Esophagus muscularis mucosa (tissue), 4 donors: Measurements from ENCODE around the gene NUDT3. TPM values are rescaled to one million over a fixed set of nuclear protein-coding genes. Genes with fewer than 3 reads are reported as not detected.

Experiments
- DNase-seq: peaks from one replicate; pipeline ENCODE4 v3.0.0-alpha.2; 2017; ENCODE audit errors: extremely low spot score
- H3K27ac ChIP-seq, 4 donors: fragments of 200-600 bp; sonication (generic); replicated peaks in 1 of 4; 1 replicate in 3 of 4; 2 replicates in 1 of 4; pipeline ENCODE4 v1.5.1; 2016 to 2019; ENCODE audit warnings: mild to moderate bottlenecking in 1 of 4
- H3K27me3 ChIP-seq, 4 donors: fragments of 200-600 bp; sonication (generic); one replicate each; pipeline versions ENCODE4 v1.5.1 to v1.6.0; 2016 to 2019
- H3K36me3 ChIP-seq, 4 donors: fragments of 200-600 bp; sonication (generic); one replicate each; pipeline ENCODE4 v1.5.1; 2016 to 2019
- H3K4me1 ChIP-seq, 4 donors: fragments of 200-600 bp; sonication (generic); one replicate each; pipeline ENCODE4 v1.5.1; 2016 to 2019
- H3K4me3 ChIP-seq, 4 donors: fragments of 200-600 bp; sonication (generic); 1 replicate in 2 of 4; 2 replicates in 2 of 4; pipeline ENCODE4 v1.5.1; 2016 to 2019; ENCODE audit warnings: mild to moderate bottlenecking in 4 of 4, moderate library complexity in 1 of 4
- H3K9me3 ChIP-seq, 4 donors: fragments of 200-600 bp; sonication (generic); 1 replicate in 3 of 4; 2 replicates in 1 of 4; pipeline ENCODE4 v1.5.1; 2016 to 2019
- EP300 ChIP-seq: sonication (generic); formaldehyde crosslinking; IDR thresholded peaks from one replicate; pipeline ENCODE4 v1.6.1; 2017; ENCODE audit warnings: antibody characterized with exemption
- POLR2A ChIP-seq: fragments of 450-650 bp; IDR thresholded peaks from one replicate; pipeline ENCODE4 v1.6.1; 2017; ENCODE audit warnings: antibody characterized with exemption, moderate library complexity, mild to moderate bottlenecking, low read depth
- POLR2AphosphoS5 ChIP-seq, 2 donors: sonication (generic); formaldehyde crosslinking; IDR thresholded peaks; one replicate each; pipeline ENCODE4 v1.6.1; 2017; ENCODE audit warnings: antibody characterized with exemption in 2 of 2
- WGBS: methylation state at CpG from one replicate; pipeline ENCODE4 v1.1.5; 2018; 5-methylcytosine and 5-hydroxymethylcytosine counted together
- intact Hi-C: fragments of 100-400 bp; cut with DNase I; formaldehyde crosslinking; loops from one replicate; pipeline ENCODE4 v1.15.1; 2023
- total RNA-seq, 4 donors: library from RNA; depleted of rRNA; stranded (reverse); fragments of >200 nt; gene quantifications; one replicate each; pipeline versions ENCODE4 v1.1.0 to v1.2.1, GENCODE V29; 2016
- TF ChIP-seq, protein P1 (sequence below), 3 experiments: fragments of 200-600 bp in 2 of 3; fragments of 450-650 bp in 1 of 3; sonication (generic) in 2 of 3; IDR thresholded peaks; one replicate each; pipeline ENCODE4 v1.5.1; 2017 to 2019; ENCODE audit warnings: antibody characterized with exemption in 3 of 3, mild to moderate bottlenecking in 2 of 3, moderate library complexity in 1 of 3

Gene NUDT3
- total RNA-seq, 4 donors from 2014 or later = 37.1 to 57.2 (median 47.4) TPM

DNA sequence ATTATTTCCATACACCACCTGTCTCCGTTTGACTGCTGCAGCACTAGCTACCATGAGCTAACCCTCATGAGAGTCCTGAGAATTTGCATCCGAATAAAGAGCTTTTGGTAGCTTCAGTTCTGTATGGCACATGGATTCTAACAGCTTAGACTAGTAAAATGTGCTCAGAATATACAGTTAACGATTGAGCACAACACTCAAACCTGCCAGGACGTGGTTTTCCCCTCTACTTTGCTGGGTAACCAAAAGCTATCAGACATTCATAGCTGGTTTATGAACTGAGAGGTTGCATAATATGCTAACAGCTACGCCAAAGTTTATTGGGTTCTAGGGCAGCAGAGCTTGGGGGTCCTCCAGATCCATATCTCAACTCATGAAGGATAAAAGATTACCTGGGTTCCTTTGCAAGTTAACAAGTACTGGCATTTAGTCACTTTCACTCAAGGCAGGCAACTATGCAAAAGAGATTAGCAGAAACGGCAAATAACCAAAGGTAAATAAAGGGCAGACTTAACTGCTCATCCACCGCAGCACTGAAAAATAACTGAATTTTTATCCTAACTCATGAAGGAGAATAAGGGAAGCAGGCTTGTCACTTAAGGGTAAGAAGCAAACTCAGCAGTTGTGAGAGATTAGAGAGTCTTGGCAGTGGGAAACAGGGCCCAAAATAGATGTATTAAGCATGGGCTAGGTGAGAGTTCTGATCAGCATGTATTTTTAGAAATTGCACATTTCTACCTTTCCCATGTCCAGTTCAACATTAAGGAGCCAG lies 29.4 kb downstream of the NUDT3 start:
- DNase-seq = no peak
- intact Hi-C loops = no loop called here
- peaks cover 22 to 57% (median 40%) of the 10 kb centered on the region in 4 donors for H3K4me1 ChIP-seq
- TF ChIP-seq EP300 (no peak), POLR2AphosphoS5 (IDR thresholded peaks at IDR 0.05) (no peak), POLR2A (no peak)
- TF ChIP-seq, protein P1, sequence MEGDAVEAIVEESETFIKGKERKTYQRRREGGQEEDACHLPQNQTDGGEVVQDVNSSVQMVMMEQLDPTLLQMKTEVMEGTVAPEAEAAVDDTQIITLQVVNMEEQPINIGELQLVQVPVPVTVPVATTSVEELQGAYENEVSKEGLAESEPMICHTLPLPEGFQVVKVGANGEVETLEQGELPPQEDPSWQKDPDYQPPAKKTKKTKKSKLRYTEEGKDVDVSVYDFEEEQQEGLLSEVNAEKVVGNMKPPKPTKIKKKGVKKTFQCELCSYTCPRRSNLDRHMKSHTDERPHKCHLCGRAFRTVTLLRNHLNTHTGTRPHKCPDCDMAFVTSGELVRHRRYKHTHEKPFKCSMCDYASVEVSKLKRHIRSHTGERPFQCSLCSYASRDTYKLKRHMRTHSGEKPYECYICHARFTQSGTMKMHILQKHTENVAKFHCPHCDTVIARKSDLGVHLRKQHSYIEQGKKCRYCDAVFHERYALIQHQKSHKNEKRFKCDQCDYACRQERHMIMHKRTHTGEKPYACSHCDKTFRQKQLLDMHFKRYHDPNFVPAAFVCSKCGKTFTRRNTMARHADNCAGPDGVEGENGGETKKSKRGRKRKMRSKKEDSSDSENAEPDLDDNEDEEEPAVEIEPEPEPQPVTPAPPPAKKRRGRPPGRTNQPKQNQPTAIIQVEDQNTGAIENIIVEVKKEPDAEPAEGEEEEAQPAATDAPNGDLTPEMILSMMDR (IDR thresholded peaks at IDR 0.05) = no peak
- WGBS = 63% methylated on average over 5 of the region's 7 CpGs
- no peak overlapping the region for H3K4me3 ChIP-seq
- H3K36me3 ChIP-seq = no peaks in the 10 kb centered on the region
- no peaks in the 10 kb centered on the region for H3K9me3 ChIP-seq
- no peak overlapping the region for H3K27ac ChIP-seq
- H3K27me3 ChIP-seq = no peaks in the 10 kb centered on the region

DNA sequence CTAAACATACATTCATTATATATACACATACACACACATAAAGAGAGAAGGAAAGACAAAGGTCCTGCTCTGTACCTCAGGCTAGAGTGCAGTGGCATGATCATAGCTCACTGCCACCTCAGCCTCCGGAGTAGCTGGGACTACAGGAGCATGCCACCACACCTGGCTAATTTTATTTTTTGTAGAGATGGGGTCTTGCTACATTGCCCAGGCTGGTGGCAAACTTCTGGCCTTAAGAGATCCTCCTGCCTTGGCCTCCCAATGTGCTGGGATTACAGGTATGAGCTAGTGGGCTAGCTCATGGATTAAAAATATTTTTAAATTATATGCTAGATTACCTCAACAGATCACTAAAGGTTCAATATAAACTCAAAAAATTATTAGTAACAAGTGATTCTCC lies 30.3 kb downstream of the NUDT3 start:
- H3K4me1 ChIP-seq = peaks cover 17 to 57% (median 40%) of the 10 kb centered on the region in 4 donors

DNA sequence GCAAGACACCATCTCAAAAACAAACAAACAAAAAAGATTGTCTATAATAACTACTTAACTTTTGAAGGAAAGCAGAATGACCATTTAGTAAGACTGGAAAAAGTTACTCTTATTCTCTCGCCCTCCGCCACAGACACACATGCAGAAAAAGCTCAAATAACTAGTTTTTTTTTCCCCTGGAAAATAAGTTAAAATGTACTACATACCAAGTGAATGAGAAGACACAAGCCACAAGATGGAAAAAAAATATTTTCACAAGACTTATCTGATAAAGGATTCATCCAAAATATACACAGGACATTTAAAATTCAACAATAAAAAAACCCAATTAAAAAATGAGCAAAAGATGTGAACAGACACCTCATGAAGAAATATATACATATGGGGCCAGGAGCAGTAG lies 31.9 kb downstream of the NUDT3 start:
- DNase-seq = no peak
- Histone ChIP-seq H3K27ac (no peak overlapping the region), H3K4me1 (peaks cover 18 to 57% (median 40%) of the 10 kb centered on the region in 4 donors), H3K36me3 (no peaks in the 10 kb centered on the region), H3K27me3 (no peaks in the 10 kb centered on the region), H3K9me3 (no peaks in the 10 kb centered on the region), H3K4me3 (no peak overlapping the region)
- TF ChIP-seq POLR2AphosphoS5 (IDR thresholded peaks at IDR 0.05) (no peak), POLR2A (no peak), EP300 (no peak)
- TF ChIP-seq, protein P1 (IDR thresholded peaks at IDR 0.05) = no peak
- intact Hi-C loops = no loop called here
- WGBS = 91% methylated on average over 2 of the region's 2 CpGs

More for the DNA sequence above, 30.3 kb downstream of the NUDT3 start:
- no peaks in the 10 kb centered on the region for H3K9me3 ChIP-seq
- H3K36me3 ChIP-seq = no peaks in the 10 kb centered on the region
- intact Hi-C loops = no loop called here
- WGBS = 95% methylated on average over 1 of the region's 1 CpG
- no peak for TF ChIP-seq POLR2A
- TF ChIP-seq, protein P1 (IDR thresholded peaks at IDR 0.05) = no peak
- TF ChIP-seq EP300 = no peak
- TF ChIP-seq POLR2AphosphoS5 (IDR thresholded peaks at IDR 0.05) = no peak
- no peak for DNase-seq
- no peak overlapping the region for H3K27ac ChIP-seq
- no peaks in the 10 kb centered on the region for H3K27me3 ChIP-seq
- no peak overlapping the region for H3K4me3 ChIP-seq

DNA sequence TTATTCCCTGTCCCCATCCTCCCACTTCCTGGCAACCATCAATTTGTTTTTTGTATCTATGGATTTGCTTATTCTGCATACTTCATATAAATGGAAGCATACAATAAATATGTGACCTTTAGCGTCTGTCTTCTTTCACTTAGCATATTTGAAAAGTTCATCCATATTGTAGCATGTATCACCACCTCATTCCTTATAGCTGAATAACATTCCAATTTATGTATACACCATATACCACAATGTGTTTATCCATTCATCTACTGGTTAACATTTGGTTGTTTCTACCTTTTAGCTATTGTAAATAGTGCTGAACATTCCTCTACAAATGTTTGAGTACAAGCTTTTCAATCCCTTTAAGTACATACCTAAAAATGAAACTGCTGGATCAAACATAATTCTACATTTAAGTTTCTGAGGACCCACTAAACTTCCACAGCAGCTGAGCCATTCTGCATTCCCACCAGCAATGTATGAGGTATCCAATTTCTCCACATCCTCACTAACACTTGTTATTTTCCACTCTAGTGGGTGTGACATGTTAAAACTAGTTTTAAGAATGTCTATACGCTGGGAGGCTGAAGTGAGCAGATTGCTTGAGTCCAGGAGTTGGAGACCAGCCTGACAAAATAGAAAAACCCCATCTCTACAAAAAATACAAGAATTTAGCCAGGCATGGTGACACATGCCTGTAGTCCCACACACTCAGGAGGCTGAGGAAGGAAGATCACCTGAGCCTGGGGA lies 32.9 kb downstream of the NUDT3 start:
- TF ChIP-seq, protein P1 (IDR thresholded peaks at IDR 0.05) = no peak
- TF ChIP-seq EP300 (no peak), POLR2A (no peak), POLR2AphosphoS5 (IDR thresholded peaks at IDR 0.05) (no peak)
- Histone ChIP-seq H3K4me3 (no peak overlapping the region), H3K27ac (no peak overlapping the region), H3K9me3 (no peaks in the 10 kb centered on the region), H3K27me3 (no peaks in the 10 kb centered on the region), H3K36me3 (no peaks in the 10 kb centered on the region), H3K4me1 (peaks cover 20 to 55% (median 40%) of the 10 kb centered on the region in 4 donors)
- intact Hi-C loops = no loop called here
- WGBS = 59% methylated on average over 2 of the region's 2 CpGs
- no peak for DNase-seq
